ENCODE measurements around the gene DLG2. TPM values are rescaled to one million over a fixed set of nuclear protein-coding genes. Genes with fewer than 3 reads are reported as not detected.

DLG2 gene
- total and polyA plus RNA-seq, 2 of the 8 experiments (the other 6 are each of a cell fraction or from before 2014, with no cell fraction given) = 1.7 to 14.3 TPM

DNA sequence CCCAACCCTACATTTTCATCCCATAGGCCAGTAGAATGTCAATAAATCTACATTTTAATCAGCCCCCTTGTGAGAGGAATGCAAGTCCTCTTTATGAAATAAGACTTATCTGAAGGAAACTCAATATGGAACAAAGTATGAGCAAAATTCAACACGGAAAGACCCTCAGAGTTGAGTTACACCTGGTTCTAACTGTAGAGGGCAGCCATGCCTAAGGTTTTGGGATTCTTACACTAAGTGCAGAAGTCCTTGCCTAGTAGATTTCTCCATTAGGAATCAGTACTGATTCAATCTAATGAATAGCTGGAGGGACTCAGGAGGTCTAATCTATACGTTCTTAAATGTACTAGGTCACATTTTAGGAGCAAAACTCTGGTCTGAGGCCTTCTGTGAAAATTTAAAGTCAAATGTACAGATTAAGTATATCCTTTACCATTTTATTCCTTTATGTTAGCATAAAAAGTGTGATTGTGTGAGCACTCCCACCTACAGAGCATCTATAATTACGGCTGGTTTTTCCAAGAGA lies 904.5 kb downstream of the DLG2 start:
- ChIA-PET POLR2A (ENCODE audit: partially characterized antibody) (no interaction called here), CTCF (ENCODE audit: partially characterized antibody) (interaction anchor here (0.7 to 1.1 kb wide), 6 partner anchors 16 to 867 kb away, joined by 3 to 12 read pairs (median 4); no protein-coding TSS in a partner anchor)
- Histone ChIP-seq H4K20me1 (replicated peaks in 1 of 2; ENCODE audit: control insufficient read depth in 1 of 2, insufficient read depth in 2 of 2, low read length in 2 of 2) (no peaks in the 10 kb centered on the region), H3K9me3 (ENCODE audit: insufficient read depth in 2 of 2, low read depth in 1 of 2, low read length in 1 of 2) (no peaks in the 10 kb centered on the region), H2BK5ac (ENCODE audit: low read depth, low read length) (no peak overlapping the region), H3K79me2 (ENCODE audit: control insufficient read depth in 1 of 2, insufficient read depth in 2 of 2, low read length in 2 of 2) (no peaks in the 10 kb centered on the region), H2BK20ac (ENCODE audit: low read length) (no peak overlapping the region), H3K36me3 (ENCODE audit: control insufficient read depth in 2 of 4, insufficient read depth in 4 of 4, low read length in 3 of 4) (no peaks in the 10 kb centered on the region), H2AFZ (ENCODE audit: low read length) (no peak overlapping the region), H3K4ac (replicated peaks; ENCODE audit: insufficient read length, low read depth, low read length) (no peak overlapping the region), H2BK120ac (replicated peaks; ENCODE audit: low read depth, low read length) (no peak overlapping the region), H3K27ac (ENCODE audit: low read depth, low read length) (no peak overlapping the region), H2AK5ac (ENCODE audit: low read depth, low read length) (no peak overlapping the region), H4K91ac (replicated peaks; ENCODE audit: insufficient read length, low read length) (no peak overlapping the region), H3K4me1 (replicated peaks in 1 of 4; ENCODE audit: control insufficient read depth in 3 of 4, insufficient read depth in 4 of 4, low read length in 3 of 4) (peaks cover 3 to 6% (median 5%) of the 10 kb centered on the region in 4 experiments; a peak in 5 of 7 replicates), H3K56ac (replicated peaks; ENCODE audit: insufficient read length, low read depth, low read length) (no peak overlapping the region), H3K4me2 (ENCODE audit: insufficient read depth in 1 of 2, low read depth in 2 of 2, low read length in 2 of 2) (no peak overlapping the region), H3K23me2 (ENCODE audit: low read depth, low read length) (peaks cover 6% of the 10 kb centered on the region), H3K14ac (ENCODE audit: insufficient read length) (no peak overlapping the region), H3K9ac (replicated peaks in 1 of 4; ENCODE audit: extremely low read depth in 1 of 4, low read depth in 3 of 4, low read length in 3 of 4) (no peak overlapping the region), H3K27me3 (replicated peaks in 1 of 4; ENCODE audit: control insufficient read depth in 3 of 4, extremely low read depth in 1 of 4, insufficient read depth in 3 of 4, low read length in 3 of 4) (peaks cover 0 to 11% (median 2%) of the 10 kb centered on the region in 4 experiments; a peak in 4 of 7 replicates), H4K8ac (ENCODE audit: extremely low read depth, insufficient read depth, low read length) (no peak overlapping the region), H2BK15ac (ENCODE audit: low read length) (no peak overlapping the region), H3K23ac (ENCODE audit: insufficient read length) (no peak overlapping the region), H3K4me3 (ENCODE audit: extremely low read depth in 1 of 4, insufficient read depth in 2 of 4, low read depth in 3 of 4, low read length in 4 of 4) (no peak overlapping the region), H4K5ac (ENCODE audit: insufficient read length, low read depth, low read length) (no peak overlapping the region), H3K18ac (ENCODE audit: extremely low read depth, low read length) (no peak overlapping the region), H3K79me1 (ENCODE audit: low read depth, low read length) (no peaks in the 10 kb centered on the region), H2BK12ac (ENCODE audit: low read depth, low read length) (no peak overlapping the region)
- TF ChIP-seq SIX5 (IDR thresholded peaks at IDR 0.05; ENCODE audit: low read depth, low read length) = no peak
- TF ChIP-seq, protein P1, sequence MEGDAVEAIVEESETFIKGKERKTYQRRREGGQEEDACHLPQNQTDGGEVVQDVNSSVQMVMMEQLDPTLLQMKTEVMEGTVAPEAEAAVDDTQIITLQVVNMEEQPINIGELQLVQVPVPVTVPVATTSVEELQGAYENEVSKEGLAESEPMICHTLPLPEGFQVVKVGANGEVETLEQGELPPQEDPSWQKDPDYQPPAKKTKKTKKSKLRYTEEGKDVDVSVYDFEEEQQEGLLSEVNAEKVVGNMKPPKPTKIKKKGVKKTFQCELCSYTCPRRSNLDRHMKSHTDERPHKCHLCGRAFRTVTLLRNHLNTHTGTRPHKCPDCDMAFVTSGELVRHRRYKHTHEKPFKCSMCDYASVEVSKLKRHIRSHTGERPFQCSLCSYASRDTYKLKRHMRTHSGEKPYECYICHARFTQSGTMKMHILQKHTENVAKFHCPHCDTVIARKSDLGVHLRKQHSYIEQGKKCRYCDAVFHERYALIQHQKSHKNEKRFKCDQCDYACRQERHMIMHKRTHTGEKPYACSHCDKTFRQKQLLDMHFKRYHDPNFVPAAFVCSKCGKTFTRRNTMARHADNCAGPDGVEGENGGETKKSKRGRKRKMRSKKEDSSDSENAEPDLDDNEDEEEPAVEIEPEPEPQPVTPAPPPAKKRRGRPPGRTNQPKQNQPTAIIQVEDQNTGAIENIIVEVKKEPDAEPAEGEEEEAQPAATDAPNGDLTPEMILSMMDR (IDR thresholded peaks at IDR 0.05; ENCODE audit: control extremely low read depth in 1 of 3, insufficient read depth in 1 of 3, low read depth in 1 of 3, low read length in 3 of 3) = peak in 2 of 3 experiments; percentile 67 to 68; a peak in 3 of 4 replicates
- TF ChIP-seq JUN (IDR thresholded peaks at IDR 0.05; ENCODE audit: low read depth, low read length) = no peak
- TF ChIP-seq RAD21 (IDR thresholded peaks at IDR 0.05 in 1 of 2, conservative IDR thresholded peaks at IDR 0.05 in 1 of 2; ENCODE audit: low read depth in 2 of 2, low read length in 2 of 2) = peak; percentile 91 to 92
- DNase-seq (ENCODE audit: low read depth in 1 of 2, low spot score in 2 of 2) = no peak
- 53% methylated on average over 3 of the region's 3 CpGs; no CpG with 5 or more reads in 1 of the 2 experiments for WGBS, 2 experiments (ENCODE audit: extremely low coverage in 1 of 2, insufficient coverage in 1 of 2, insufficient read length in 1 of 2, insufficient replicate concordance in 2 of 2, low coverage in 1 of 2, low lambda C conversion rate in 2 of 2, missing lambda C conversion rate in 1 of 2)
- peak; percentile 63 for FAIRE-seq
